OCI-LY7 (cell line): Measurements from ENCODE around the gene NAV2.

Experiments
- EZH2phosphoT487 ChIP-seq: fragments of 200-600 bp; sonication (generic); IDR thresholded peaks from 2 replicates; pipeline ENCODE4 v1.6.1; 2018; ENCODE audit warnings: low read depth, borderline replicate concordance, mild to moderate bottlenecking, mixed run types, antibody characterized with exemption, low read length, moderate library complexity, mixed read lengths
- TF ChIP-seq, protein P1 (sequence below): fragments of 200-600 bp; sonication (generic); conservative IDR thresholded peaks from 2 replicates; pipeline ENCODE4 v1.5.1; 2014; ENCODE audit warnings: mild to moderate bottlenecking, antibody characterized with exemption, low read length, moderate library complexity, mixed read lengths

DNA sequence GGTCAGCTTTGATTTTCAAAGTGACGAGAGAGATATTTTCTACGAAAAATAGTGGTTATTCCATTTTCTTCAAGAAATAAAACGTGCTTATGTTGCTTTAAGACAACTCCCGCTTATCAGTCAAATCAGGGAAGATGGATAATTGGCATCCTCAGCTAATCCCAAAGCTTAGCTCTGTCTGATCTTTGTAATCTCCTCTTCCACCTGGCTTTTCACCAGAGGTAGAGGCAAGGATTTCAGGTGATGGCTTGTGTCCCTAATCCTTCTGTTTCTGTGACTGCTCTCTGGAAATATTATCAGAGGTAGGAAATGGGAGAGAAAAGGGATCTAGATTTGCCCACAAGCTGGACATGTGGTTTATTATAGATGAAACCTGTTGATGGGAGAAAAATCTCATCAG, 368.7 kb downstream of the NAV2 start:
- TF ChIP-seq, protein P1, sequence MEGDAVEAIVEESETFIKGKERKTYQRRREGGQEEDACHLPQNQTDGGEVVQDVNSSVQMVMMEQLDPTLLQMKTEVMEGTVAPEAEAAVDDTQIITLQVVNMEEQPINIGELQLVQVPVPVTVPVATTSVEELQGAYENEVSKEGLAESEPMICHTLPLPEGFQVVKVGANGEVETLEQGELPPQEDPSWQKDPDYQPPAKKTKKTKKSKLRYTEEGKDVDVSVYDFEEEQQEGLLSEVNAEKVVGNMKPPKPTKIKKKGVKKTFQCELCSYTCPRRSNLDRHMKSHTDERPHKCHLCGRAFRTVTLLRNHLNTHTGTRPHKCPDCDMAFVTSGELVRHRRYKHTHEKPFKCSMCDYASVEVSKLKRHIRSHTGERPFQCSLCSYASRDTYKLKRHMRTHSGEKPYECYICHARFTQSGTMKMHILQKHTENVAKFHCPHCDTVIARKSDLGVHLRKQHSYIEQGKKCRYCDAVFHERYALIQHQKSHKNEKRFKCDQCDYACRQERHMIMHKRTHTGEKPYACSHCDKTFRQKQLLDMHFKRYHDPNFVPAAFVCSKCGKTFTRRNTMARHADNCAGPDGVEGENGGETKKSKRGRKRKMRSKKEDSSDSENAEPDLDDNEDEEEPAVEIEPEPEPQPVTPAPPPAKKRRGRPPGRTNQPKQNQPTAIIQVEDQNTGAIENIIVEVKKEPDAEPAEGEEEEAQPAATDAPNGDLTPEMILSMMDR: no peak
- no peak for TF ChIP-seq EZH2phosphoT487
